ENCODE measurements around the gene GTF2IRD1. TPM values are rescaled to one million over a fixed set of nuclear protein-coding genes. Genes with fewer than 3 reads are reported as not detected.
A peak's percentile ranks its signal among the peaks of the same experiment; 100 is the strongest.

The GTF2IRD1 gene
- polyA plus RNA-seq, 1 of the 3 experiments (the other 2 are of a cell fraction) = 26.4 TPM

DNA sequence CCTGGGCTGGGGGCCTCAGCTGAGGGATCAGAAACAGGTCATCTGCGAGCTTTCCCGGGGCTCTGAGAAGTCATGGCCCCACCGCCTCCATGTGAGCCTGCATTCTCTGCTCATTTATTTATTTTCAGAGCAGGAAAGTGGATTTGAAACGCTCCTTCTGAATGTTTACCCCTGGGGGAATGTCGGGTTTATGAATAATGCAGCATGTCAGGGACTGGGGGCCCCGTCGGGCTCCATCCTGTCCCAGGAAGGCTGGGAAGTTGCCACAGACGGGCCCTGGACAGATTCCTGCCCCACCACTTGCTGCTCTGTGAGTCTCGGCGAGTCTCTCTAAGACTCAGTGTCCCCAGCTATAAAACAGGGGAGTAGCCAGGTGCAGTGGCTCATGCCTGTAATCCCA is 11.9 kb upstream of the GTF2IRD1 start (continued):
- TF ChIP-seq, protein P1, sequence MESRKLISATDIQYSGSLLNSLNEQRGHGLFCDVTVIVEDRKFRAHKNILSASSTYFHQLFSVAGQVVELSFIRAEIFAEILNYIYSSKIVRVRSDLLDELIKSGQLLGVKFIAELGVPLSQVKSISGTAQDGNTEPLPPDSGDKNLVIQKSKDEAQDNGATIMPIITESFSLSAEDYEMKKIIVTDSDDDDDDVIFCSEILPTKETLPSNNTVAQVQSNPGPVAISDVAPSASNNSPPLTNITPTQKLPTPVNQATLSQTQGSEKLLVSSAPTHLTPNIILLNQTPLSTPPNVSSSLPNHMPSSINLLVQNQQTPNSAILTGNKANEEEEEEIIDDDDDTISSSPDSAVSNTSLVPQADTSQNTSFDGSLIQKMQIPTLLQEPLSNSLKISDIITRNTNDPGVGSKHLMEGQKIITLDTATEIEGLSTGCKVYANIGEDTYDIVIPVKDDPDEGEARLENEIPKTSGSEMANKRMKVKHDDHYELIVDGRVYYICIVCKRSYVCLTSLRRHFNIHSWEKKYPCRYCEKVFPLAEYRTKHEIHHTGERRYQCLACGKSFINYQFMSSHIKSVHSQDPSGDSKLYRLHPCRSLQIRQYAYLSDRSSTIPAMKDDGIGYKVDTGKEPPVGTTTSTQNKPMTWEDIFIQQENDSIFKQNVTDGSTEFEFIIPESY (IDR thresholded peaks at IDR 0.05; ENCODE audit: borderline replicate concordance, low read depth) = no peak
- TF ChIP-seq, protein P2, sequence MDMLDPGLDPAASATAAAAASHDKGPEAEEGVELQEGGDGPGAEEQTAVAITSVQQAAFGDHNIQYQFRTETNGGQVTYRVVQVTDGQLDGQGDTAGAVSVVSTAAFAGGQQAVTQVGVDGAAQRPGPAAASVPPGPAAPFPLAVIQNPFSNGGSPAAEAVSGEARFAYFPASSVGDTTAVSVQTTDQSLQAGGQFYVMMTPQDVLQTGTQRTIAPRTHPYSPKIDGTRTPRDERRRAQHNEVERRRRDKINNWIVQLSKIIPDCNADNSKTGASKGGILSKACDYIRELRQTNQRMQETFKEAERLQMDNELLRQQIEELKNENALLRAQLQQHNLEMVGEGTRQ (IDR thresholded peaks at IDR 0.05; ENCODE audit: borderline replicate concordance, low read depth, low read length) = no peak
- TF ChIP-seq JUND (IDR thresholded peaks at IDR 0.05) (no peak), TEAD4 (IDR thresholded peaks at IDR 0.05; ENCODE audit: borderline replicate concordance, insufficient read depth) (no peak), GATA2 (CRISPR knock-in tag; IDR thresholded peaks at IDR 0.05) (no peak), RXRA (IDR thresholded peaks at IDR 0.05; ENCODE audit: borderline replicate concordance, low read depth) (no peak)

- H3K9ac ChIP-seq = no peak overlapping the region
- ChIA-PET CTCF (interaction anchor here (1.0 to 3.2 kb wide), 4 partner anchors 26 to 123 kb away, joined by 3 to 18 read pairs (median 6); no protein-coding TSS in a partner anchor), POLR2A (interaction anchor here (0.5 kb wide), 1 partner anchor 16 kb away, joined by 3 read pairs; no protein-coding TSS in a partner anchor)
- no peaks in the 10 kb centered on the region for H3K9me2 ChIP-seq
- no peak overlapping the region for H2AFZ ChIP-seq (ENCODE audit: low read depth)
- no peak for TF ChIP-seq RAD21 (IDR thresholded peaks at IDR 0.05; ENCODE audit: low read length)
- TF ChIP-seq EP300 (IDR thresholded peaks at IDR 0.05; ENCODE audit: borderline replicate concordance in 1 of 2, low read depth in 1 of 2, low read length in 1 of 2) = no peak
- no peak for TF ChIP-seq YY1 (IDR thresholded peaks at IDR 0.05; ENCODE audit: low read depth)
- TF ChIP-seq, protein P1 (IDR thresholded peaks at IDR 0.05; ENCODE audit: borderline replicate concordance, low read depth) = no peak
- no peak for TF ChIP-seq SMC3 (IDR thresholded peaks at IDR 0.05; ENCODE audit: low read depth, low read length)
- TF ChIP-seq RXRA (IDR thresholded peaks at IDR 0.05; ENCODE audit: borderline replicate concordance, low read depth) = no peak
- no peak for TF ChIP-seq TCF12 (IDR thresholded peaks at IDR 0.05)
- TF ChIP-seq, protein P3, sequence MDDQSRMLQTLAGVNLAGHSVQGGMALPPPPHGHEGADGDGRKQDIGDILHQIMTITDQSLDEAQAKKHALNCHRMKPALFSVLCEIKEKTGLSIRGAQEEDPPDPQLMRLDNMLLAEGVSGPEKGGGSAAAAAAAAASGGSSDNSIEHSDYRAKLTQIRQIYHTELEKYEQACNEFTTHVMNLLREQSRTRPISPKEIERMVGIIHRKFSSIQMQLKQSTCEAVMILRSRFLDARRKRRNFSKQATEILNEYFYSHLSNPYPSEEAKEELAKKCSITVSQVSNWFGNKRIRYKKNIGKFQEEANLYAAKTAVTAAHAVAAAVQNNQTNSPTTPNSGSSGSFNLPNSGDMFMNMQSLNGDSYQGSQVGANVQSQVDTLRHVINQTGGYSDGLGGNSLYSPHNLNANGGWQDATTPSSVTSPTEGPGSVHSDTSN (IDR thresholded peaks at IDR 0.05) = no peak
- no peak for TF ChIP-seq NFIC (IDR thresholded peaks at IDR 0.05; ENCODE audit: borderline replicate concordance)
- TF ChIP-seq, protein P4, sequence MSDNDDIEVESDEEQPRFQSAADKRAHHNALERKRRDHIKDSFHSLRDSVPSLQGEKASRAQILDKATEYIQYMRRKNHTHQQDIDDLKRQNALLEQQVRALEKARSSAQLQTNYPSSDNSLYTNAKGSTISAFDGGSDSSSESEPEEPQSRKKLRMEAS (IDR thresholded peaks at IDR 0.05; ENCODE audit: low read depth) = no peak
- TF ChIP-seq SIN3A (IDR thresholded peaks at IDR 0.05; ENCODE audit: borderline replicate concordance, low read depth, low read length) = no peak
- TF ChIP-seq EZH2phosphoT487 (IDR thresholded peaks at IDR 0.05; ENCODE audit: borderline replicate concordance, low read depth) = no peak
- no peak overlapping the region for H3K4me2 ChIP-seq
- peaks cover 2% of the 10 kb centered on the region; the same call in 1 of the 2 replicates for H3K9me3 ChIP-seq
- no peaks in the 10 kb centered on the region for H3K79me2 ChIP-seq (ENCODE audit: insufficient read depth)
- peak; percentile 25 for DNase-seq
- WGBS (ENCODE audit: low lambda C conversion rate) = 90% methylated on average over 20 of the region's 21 CpGs
- no peak overlapping the region for H3K4me3 ChIP-seq (ENCODE audit: low read depth in 2 of 2, low read length in 1 of 2)
- H3K4me1 ChIP-seq (ENCODE audit: control insufficient read depth in 1 of 2, insufficient read depth in 2 of 2, low read depth in 1 of 2, low read length in 1 of 2) = no peaks in the 10 kb centered on the region
- no peaks in the 10 kb centered on the region for H3F3A ChIP-seq (replicated peaks; ENCODE audit: insufficient read depth)
- no peaks in the 10 kb centered on the region for H3K36me3 ChIP-seq (replicated peaks in 1 of 2; ENCODE audit: control insufficient read depth in 1 of 2, insufficient read depth in 2 of 2, low read length in 1 of 2)
- no peaks in the 10 kb centered on the region for H3K27me3 ChIP-seq (ENCODE audit: insufficient read depth)
- H3K27ac ChIP-seq (ENCODE audit: low read depth in 2 of 2, low read length in 1 of 2) = no peak overlapping the region
- no peaks in the 10 kb centered on the region for H4K20me1 ChIP-seq (ENCODE audit: insufficient read depth)
These were observed 10.0 kb upstream of the GTF2IRD1 start for GRCh38 chr7:74443543-74444247.
